ENCODE data around the gene ANKIB1.

ANKIB1 gene

DNA sequence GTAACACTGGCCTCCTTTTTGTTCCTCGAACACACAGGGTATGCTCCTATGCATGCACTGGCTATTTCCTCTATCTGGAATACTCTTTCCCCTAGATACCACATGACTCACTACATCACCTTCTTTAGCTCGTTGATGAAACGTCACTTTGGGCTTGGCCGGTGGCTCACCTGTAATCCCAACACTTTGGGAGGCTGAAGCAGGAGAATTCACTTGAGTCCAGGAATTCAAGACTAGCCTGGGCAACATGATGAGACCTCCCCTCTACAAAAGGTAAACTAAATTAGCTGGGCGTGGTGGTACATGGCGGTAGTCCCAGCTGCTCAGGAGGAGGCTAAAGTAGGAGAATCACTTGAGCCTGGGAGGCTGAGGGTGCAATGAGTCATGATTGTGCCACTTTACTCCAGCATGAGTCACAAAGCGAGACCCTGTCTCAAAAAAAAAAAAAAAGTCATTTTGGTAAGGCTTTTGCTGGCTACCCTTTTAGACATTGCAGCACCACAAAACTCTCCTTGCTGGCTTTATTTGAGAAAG, 14.5 kb downstream of the ANKIB1 start:
- no peak for DNase-seq (ENCODE audit: low read depth)

- no peak for DNase-seq (ENCODE audit: low read depth)
Observed at GRCh38 chr7:92266415-92267241, 20.9 kb downstream of the ANKIB1 start.

DNA sequence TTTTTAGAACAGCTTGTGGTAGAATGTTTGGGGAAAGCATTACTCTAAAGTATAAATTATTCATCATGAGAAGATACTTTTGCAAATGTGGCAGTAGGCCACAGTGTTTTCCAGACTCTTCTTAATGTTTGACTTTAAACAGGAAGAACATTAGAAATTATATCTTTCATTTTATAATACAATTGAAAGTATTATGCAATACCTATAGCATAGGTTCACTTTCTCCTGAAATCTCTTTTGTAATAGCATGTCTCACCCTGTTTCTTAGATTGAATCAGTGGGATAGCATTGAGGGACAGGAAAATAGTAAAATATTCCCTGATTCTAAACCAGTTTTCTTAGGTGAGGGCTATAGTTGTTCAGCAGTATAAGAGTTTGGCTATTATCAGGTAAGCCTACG, 23.1 kb downstream of the ANKIB1 start:
- DNase-seq (ENCODE audit: low read depth): no peak

GRCh38 chr7:92275327-92275726, 29.6 kb downstream of the ANKIB1 start:
- DNase-seq (ENCODE audit: low read depth): no peak

- no peak for DNase-seq (ENCODE audit: low read depth)
Observed at GRCh38 chr7:92276460-92276864, 30.7 kb downstream of the ANKIB1 start.

DNA sequence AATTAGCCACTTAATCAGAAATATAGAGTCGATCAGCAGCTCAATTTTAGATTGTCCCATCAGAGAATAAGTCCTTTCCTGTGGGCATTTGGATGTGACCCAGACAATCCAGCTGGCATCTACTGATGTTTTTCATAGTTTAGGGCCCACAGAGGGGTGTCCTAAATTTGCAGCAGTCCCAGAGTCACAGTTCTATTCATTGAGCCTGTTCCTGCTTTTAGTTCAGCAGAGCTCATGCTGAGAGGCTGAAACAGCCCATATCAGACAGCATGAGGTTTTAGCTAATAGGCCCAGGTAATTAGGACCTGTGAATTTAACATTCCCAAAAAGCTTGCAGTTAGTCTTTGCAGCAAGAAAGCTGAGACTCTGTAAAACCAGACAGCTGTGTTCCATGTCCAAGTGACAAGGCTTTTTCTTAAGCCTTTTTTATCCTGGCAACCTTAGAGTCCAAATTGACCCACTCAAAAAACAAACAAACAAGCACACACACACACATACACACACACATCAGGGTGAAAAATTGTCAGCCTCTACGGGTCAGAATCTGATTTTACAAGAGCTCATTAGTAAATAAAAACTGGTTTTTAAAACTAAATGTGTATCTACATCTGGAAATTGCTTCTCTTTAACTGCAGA, 33.7 kb downstream of the ANKIB1 start:
- DNase-seq (ENCODE audit: low read depth): no peak

DNA sequence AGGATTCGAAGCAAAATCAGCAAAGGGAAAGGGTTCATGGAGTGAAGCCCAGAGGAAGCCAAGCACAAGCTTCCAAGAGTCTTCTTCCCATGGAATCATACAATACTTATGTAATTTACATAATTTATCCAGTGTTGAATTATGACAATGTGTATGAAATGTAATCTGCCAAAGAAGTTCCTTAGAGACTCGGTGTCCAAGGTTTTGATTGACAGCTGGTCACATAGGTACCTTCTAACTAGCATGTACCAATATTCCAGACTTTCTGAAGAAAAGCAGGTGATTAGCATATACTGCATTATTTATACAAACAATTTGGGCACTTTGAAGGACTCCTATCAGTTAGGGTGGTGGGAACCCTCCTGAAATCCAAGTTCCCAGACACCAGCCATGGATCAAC, 35.3 kb downstream of the ANKIB1 start:
- no peak for DNase-seq (ENCODE audit: low read depth)

- no peak for DNase-seq (ENCODE audit: low read depth)
Observed at GRCh38 chr7:92282221-92282814, 36.5 kb downstream of the ANKIB1 start.

DNA sequence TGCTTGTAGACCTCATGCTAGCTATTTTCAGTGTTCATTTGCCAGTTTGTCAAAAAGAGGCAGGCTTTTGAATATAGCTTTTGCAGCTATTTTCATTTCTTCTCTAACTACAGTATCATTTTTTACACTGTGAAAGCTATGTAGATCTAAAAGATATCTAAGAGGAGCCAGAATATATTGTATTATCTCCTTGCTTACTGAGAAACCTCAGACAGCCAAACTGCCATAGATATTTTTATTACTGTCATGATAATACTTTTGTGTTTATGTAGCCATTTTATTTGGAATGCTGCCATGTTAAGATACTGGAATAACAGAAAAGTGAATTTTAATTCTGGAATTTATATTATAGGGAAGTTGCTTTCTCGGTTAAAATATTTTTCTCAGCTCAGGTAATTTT, 37.2 kb downstream of the ANKIB1 start:
- DNase-seq (ENCODE audit: low read depth): no peak

- DNase-seq (ENCODE audit: low read depth): no peak
Observed at GRCh38 chr7:92289321-92289720, 43.5 kb downstream of the ANKIB1 start.

GRCh38 chr7:92292981-92293380, 47.2 kb downstream of the ANKIB1 start:
- DNase-seq (ENCODE audit: low read depth): no peak

DNA sequence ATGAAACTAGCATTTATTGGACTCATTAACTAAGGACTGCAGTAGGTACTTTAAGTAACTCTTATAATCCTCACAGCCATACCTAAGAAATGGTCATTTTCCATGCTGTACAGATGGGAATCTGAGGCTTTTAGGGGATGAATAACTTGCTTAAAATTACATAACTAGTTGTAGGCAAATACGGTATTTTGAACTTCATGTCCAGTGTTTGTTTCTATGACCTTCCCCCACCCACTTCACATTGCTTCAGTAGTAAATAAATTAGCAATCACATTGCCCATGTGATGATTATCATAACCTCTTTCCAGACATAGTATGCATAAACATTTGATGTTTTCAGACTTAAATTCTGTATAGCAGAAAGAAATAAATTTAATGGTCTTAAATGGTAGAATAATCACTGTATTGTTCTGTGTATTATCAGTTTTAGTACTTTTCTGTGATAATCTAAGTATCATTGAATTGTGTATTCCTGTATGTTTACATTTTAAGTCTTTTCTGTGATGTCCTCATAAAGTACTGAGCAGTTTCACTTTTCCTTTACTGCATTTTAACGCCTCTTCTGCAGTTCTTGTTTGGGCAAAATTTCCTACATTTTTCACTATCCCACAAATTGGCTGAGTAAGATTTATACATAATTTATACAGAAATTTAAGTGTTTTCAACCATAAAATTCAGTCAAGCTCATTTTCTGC, 48.3 kb downstream of the ANKIB1 start:
- DNase-seq (ENCODE audit: low read depth): no peak

GRCh38 chr7:92295391-92295790, 49.6 kb downstream of the ANKIB1 start:
- DNase-seq (ENCODE audit: low read depth): no peak

DNA sequence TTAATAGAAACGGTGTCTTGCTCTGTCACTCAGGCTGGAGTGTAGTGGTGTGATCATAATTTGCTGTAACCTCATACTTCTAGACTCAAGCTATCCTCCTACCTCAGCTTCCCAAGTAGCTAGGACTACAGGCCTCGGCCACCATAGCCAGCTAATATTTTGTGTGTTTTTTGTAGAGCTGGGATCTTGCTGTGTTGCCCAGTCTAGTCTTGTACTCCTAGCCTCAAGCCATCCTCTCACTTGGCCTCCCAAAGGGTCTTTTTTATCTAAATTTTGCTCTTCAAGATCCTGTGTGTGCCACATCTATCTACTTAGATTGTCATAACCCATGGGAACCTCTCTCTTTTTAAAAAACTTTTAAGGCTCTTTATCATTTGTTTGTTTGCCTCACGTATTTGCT, 50.5 kb downstream of the ANKIB1 start:
- DNase-seq (ENCODE audit: low read depth): no peak

- no peak for DNase-seq (ENCODE audit: low read depth)
Observed at GRCh38 chr7:92296880-92297445, 51.2 kb downstream of the ANKIB1 start.

- DNase-seq (ENCODE audit: low read depth): no peak
Observed at GRCh38 chr7:92297736-92298135, 52.0 kb downstream of the ANKIB1 start.

DNA sequence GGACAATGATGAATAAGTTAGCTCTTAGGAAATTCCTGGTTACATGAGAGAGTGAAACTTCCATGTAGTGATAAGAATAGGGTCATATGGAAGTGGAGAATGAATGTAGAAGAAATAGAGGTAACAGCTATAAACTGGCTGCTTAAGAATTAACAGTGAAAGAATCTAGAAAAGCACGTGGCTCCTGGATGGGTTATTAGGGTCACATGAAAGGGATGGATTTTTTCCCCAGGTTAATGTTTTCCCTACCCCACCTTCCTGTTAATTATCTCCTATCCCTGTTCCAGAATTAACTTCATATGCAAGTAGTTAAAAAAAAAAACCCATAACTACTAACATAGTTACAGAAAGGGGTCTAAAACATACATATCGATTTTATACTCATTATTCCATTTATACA, 58.0 kb downstream of the ANKIB1 start:
- DNase-seq (ENCODE audit: low read depth): no peak

DNA sequence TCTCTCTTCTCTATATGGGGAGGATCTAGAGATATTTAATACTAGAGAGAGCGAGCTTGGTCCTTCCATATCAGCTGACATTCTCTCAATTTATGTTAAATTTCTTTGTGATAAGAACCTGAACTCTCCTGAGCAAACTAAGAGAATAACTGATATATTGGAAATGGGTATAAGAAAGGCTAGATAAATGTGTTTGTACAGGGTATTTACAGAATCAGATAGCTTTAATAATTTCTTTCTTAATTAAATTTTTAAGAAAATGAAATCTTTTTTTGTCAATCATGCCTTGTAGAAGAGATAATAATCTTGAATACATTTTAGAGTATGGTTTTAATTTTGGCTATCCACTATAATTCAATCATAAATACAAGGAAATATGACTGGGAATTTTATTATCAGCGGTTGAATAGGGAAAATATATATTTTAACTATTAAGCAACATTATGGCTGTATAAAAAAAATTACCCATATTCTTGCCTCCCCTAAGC, 58.7 kb downstream of the ANKIB1 start:
- DNase-seq (ENCODE audit: low read depth): no peak

DNA sequence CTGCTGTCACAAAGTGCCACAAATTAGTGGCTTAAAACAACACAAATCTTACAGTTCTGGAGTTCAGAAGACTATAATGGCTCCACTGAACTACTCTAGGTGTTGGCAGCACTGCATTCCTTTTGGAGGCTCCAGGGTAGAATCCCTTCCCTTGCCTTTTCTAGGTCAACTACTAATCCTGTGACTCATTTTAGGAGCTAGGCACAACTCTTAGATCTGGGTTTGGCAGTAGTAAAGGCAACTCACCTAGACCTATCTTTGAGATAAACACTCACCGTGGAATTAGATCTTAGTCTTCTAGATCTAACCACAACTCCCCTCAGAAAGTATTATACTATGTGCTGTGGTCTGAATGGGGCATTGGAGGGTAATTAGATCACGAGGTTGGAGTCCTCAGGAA, 60.4 kb downstream of the ANKIB1 start:
- DNase-seq (ENCODE audit: low read depth): no peak

- no peak for DNase-seq (ENCODE audit: low read depth)
Observed at GRCh38 chr7:92313055-92313454, 67.3 kb downstream of the ANKIB1 start.

DNA sequence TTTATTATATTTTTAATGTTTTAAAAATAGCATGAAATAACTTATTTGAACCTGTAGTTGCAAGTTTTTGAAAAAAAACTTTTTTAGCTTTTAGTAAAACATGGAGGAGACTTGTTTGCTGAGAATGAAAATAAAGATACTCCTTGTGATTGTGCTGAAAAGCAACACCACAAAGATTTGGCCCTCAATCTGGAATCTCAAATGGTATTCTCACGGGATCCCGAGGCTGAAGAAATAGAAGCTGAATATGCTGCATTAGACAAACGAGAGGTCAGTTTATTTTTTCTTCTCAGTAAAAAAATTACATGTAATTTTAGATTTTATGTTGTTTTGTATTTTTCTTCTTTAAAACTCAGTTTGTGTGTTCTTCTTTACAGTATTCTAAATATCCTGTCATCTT, 73.5 kb downstream of the ANKIB1 start:
- no peak for DNase-seq (ENCODE audit: low read depth)

GRCh38 chr7:92325173-92325572, 79.4 kb downstream of the ANKIB1 start:
- DNase-seq (ENCODE audit: low read depth): no peak

Data from stimulated activated CD4-positive, alpha-beta T cell treated with anti-CD3 and anti-CD28 coated beads, Interleukin-2, amount 100 ng/mL, for 4 hours (primary cell).